Caco-2 (cell line): Measurements from ENCODE around the gene CEACAM7. TPM values are rescaled to one million over a fixed set of nuclear protein-coding genes. Genes with fewer than 3 reads are reported as not detected.

Experiments used
- BruUV-seq: library from RNA; stranded (reverse); fragments of 400-500 nt; replicated peaks from 2 replicates; lab custom pipeline; 2021; lab: Mats Ljungman, UMichigan
- CTCF ChIA-PET: fragments of 300-600 bp; sonication (Branson Sonifier 250); formaldehyde crosslinking; loops from one replicate; lab custom pipeline; 2022; ENCODE audit warnings: antibody characterized with exemption; lab: Charles Lee
- POLR2A ChIA-PET: fragments of 300-600 bp; sonication (Branson Sonifier 250); formaldehyde crosslinking; loops from one replicate; lab custom pipeline; 2022; ENCODE audit warnings: antibody characterized with exemption; lab: Charles Lee
- DNase-seq, 2 experiments: peaks; one replicate each; pipeline versions ENCODE4 v3.0.0 to v3.0.0-alpha.2; 2020 to 2022
- H3K27me3 ChIP-seq: replicated peaks from 2 replicates; pipeline ENCODE4 v1.6.0; 2011; ENCODE audit warnings: low read length; ENCODE audit not compliant: control insufficient read depth, insufficient read depth
- H3K36me3 ChIP-seq: 2 replicates; pipeline ENCODE4 v1.5.1; 2011; ENCODE audit warnings: low read length; ENCODE audit not compliant: control insufficient read depth, insufficient read depth
- H3K4me1 ChIP-seq: fragments of 250-450 bp; sonication (Bioruptor Pico); 2 replicates; pipeline ENCODE4 v1.5.1; 2020; ENCODE audit warnings: mild to moderate bottlenecking
- H3K4me3 ChIP-seq: 2 replicates; pipeline ENCODE4 v1.5.1; 2011; ENCODE audit warnings: low read depth, mild to moderate bottlenecking, control low read depth, low read length
- H3K9me3 ChIP-seq: fragments of 250-450 bp; sonication (Bioruptor Pico); 2 replicates; pipeline ENCODE4 v1.5.1; 2020; ENCODE audit warnings: mild to moderate bottlenecking, moderate library complexity
- H3K27ac Mint-ChIP-seq: one replicate; pipeline ENCODE4 v1.8.0; 2022; ENCODE audit warnings: mixed read lengths; ENCODE audit not compliant: unreplicated experiment
- H3K27me3 Mint-ChIP-seq: one replicate; pipeline ENCODE4 v1.8.0; 2022; ENCODE audit warnings: mixed read lengths; ENCODE audit not compliant: insufficient read depth, unreplicated experiment
- H3K36me3 Mint-ChIP-seq: one replicate; pipeline ENCODE4 v1.8.0; 2022; ENCODE audit warnings: mild to moderate bottlenecking, mixed read lengths; ENCODE audit not compliant: insufficient read depth, unreplicated experiment
- H3K4me1 Mint-ChIP-seq: one replicate; pipeline ENCODE4 v1.8.0; 2022; ENCODE audit warnings: low read depth, mixed read lengths; ENCODE audit not compliant: unreplicated experiment
- H3K4me3 Mint-ChIP-seq: one replicate; pipeline ENCODE4 v1.8.0; 2022; ENCODE audit warnings: mild to moderate bottlenecking, moderate library complexity, mixed read lengths; ENCODE audit not compliant: unreplicated experiment
- H3K9me3 Mint-ChIP-seq: one replicate; pipeline ENCODE4 v1.8.0; 2022; ENCODE audit warnings: mixed read lengths; ENCODE audit not compliant: unreplicated experiment
- intact Hi-C: fragments of 100-400 bp; cut with micrococcal nuclease; formaldehyde crosslinking; loops from one replicate; pipeline ENCODE4 v1.10.0; 2022; ENCODE audit not compliant: unreplicated experiment
- total RNA-seq: library from RNA; stranded (reverse); gene quantifications from 2 replicates; pipeline ENCODE4 v1.2.3, GENCODE V29; 2022
- TF ChIP-seq, protein P1 (sequence below), 2 experiments: fragments of 200-600 bp in 1 of 2; IDR thresholded peaks; 1 replicate in 1 of 2; 2 replicates in 1 of 2; pipeline versions ENCODE4 v1.5.1 to v1.8.0; 2011 to 2022; ENCODE audit warnings: antibody characterized with exemption in 1 of 2, control low read depth in 1 of 2, inconsistent platforms in 1 of 2, low read depth in 1 of 2, low read length in 1 of 2, mild to moderate bottlenecking in 1 of 2, moderate library complexity in 1 of 2; ENCODE audit not compliant: insufficient read depth in 1 of 2, severe bottlenecking in 1 of 2, unreplicated experiment in 1 of 2

Gene CEACAM7
- total RNA-seq, 1 experiment from 2014 or later = not detected

DNA sequence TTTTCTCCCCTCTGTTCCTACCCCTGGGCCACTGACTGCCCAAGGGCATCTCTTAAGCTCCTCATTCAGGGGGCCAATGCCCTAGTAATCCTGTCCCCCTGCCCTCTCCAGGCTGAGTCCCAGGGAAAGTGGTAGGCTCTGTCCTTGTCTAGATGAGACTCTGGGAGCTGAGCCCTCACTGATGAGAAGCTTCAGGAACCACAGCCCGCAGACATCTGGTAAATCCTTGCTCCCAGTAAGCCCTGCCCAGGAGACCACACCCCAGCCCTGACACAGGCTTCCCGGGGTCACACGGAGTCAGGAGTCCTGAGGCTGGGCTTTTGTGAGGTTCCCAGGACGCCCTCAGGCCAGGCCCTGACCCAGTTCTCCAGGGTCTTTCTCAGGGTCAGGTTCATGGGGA is 63.1 kb downstream of the CEACAM7 start:
- no TSS peak for BruUV-seq
- DNase-seq = no peak

DNA sequence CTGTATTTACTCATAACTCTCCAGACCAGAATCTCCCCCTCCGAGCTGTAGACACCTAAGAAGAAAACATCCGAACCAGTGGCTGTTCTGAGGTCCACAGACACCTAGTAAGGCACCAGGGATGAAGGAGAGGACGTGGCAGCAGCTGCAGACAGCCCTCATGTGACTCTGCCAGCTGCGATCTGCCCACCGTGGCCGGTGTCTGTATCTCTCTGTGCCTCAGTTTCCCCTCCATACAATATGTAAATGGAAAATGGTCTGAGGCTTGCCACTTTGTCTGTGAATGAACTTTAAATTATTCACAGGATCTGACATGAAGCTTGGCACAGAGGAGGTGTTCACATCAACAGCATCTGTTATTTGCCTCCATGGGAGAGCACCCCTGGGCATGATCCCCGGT is 63.6 kb downstream of the CEACAM7 start:
- H3K27ac Mint-ChIP-seq = no peak overlapping the region
- POLR2A ChIA-PET = no interaction called here
- BruUV-seq = no TSS peak
- Histone ChIP-seq H3K9me3 (no peaks in the 10 kb centered on the region; the same call in 1 of the 2 replicates), H3K4me1 (no peaks in the 10 kb centered on the region), H3K36me3 (no peaks in the 10 kb centered on the region), H3K27me3 (no peaks in the 10 kb centered on the region; the same call in 1 of the 2 replicates), H3K4me3 (no peak overlapping the region)
- TF ChIP-seq, protein P1, sequence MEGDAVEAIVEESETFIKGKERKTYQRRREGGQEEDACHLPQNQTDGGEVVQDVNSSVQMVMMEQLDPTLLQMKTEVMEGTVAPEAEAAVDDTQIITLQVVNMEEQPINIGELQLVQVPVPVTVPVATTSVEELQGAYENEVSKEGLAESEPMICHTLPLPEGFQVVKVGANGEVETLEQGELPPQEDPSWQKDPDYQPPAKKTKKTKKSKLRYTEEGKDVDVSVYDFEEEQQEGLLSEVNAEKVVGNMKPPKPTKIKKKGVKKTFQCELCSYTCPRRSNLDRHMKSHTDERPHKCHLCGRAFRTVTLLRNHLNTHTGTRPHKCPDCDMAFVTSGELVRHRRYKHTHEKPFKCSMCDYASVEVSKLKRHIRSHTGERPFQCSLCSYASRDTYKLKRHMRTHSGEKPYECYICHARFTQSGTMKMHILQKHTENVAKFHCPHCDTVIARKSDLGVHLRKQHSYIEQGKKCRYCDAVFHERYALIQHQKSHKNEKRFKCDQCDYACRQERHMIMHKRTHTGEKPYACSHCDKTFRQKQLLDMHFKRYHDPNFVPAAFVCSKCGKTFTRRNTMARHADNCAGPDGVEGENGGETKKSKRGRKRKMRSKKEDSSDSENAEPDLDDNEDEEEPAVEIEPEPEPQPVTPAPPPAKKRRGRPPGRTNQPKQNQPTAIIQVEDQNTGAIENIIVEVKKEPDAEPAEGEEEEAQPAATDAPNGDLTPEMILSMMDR (IDR thresholded peaks at IDR 0.05; ENCODE audit: insufficient read depth in 1 of 2, low read depth in 1 of 2, low read length in 1 of 2, severe bottlenecking in 1 of 2, unreplicated experiment in 1 of 2) = no peak
- H3K9me3 Mint-ChIP-seq = no peaks in the 10 kb centered on the region
- no peaks in the 10 kb centered on the region for H3K4me1 Mint-ChIP-seq
- DNase-seq = no peak
- CTCF ChIA-PET = no interaction called here
- no peak overlapping the region for H3K4me3 Mint-ChIP-seq
- peaks cover 32% of the 10 kb centered on the region for H3K27me3 Mint-ChIP-seq
- H3K36me3 Mint-ChIP-seq = no peaks in the 10 kb centered on the region
- intact Hi-C loops = no loop called here

More for the DNA sequence above, 63.1 kb downstream of the CEACAM7 start:
- TF ChIP-seq, protein P1 (IDR thresholded peaks at IDR 0.05; ENCODE audit: insufficient read depth in 1 of 2, low read depth in 1 of 2, low read length in 1 of 2, severe bottlenecking in 1 of 2, unreplicated experiment in 1 of 2) = no peak
- POLR2A ChIA-PET = no interaction called here
- CTCF ChIA-PET = no interaction called here
- Histone ChIP-seq H3K36me3 (no peaks in the 10 kb centered on the region), H3K4me1 (no peaks in the 10 kb centered on the region), H3K27me3 (no peaks in the 10 kb centered on the region; the same call in 1 of the 2 replicates), H3K4me3 (no peak overlapping the region), H3K9me3 (no peaks in the 10 kb centered on the region; the same call in 1 of the 2 replicates)
- Mint-ChIP-seq H3K27ac (no peak overlapping the region), H3K36me3 (no peaks in the 10 kb centered on the region), H3K4me1 (no peaks in the 10 kb centered on the region), H3K9me3 (peaks cover 3% of the 10 kb centered on the region), H3K27me3 (peaks cover 32% of the 10 kb centered on the region), H3K4me3 (no peak overlapping the region)
- intact Hi-C loops = no loop called here

DNA sequence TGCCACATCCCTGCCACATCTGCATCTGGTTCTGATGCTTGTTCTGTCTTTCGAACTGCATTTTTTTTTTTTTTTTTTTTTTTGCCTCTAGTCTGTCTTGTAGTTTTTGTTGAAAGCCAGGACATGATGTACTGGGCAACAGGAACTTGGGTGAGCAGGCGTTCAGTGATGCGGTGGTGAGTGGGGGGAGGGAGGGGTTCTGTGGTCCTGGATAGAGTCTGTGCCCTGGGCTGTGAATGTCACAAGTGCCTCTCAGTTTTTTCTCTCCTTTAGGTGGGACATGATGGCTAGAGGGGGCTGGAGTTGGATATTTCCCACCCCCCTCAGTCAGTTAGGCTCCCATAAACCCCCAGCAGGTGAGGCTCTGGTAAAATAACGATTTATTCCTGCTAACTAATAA is 64.7 kb downstream of the CEACAM7 start:
- BruUV-seq = no TSS peak
- intact Hi-C loops = no loop called here
- ChIA-PET POLR2A (no interaction called here), CTCF (no interaction called here)
- H3K36me3 ChIP-seq = no peaks in the 10 kb centered on the region
- no peaks in the 10 kb centered on the region for H3K9me3 ChIP-seq
- H3K36me3 Mint-ChIP-seq = no peaks in the 10 kb centered on the region
- H3K27me3 Mint-ChIP-seq = peaks cover 32% of the 10 kb centered on the region
- no peaks in the 10 kb centered on the region; the same call in 1 of the 2 replicates for H3K27me3 ChIP-seq
- no peak overlapping the region for H3K4me3 ChIP-seq
- no peak for DNase-seq
- H3K4me1 ChIP-seq = no peaks in the 10 kb centered on the region
- H3K4me1 Mint-ChIP-seq = no peaks in the 10 kb centered on the region
- H3K4me3 Mint-ChIP-seq = no peak overlapping the region
- no peaks in the 10 kb centered on the region for H3K9me3 Mint-ChIP-seq
- TF ChIP-seq, protein P1 (IDR thresholded peaks at IDR 0.05; ENCODE audit: insufficient read depth in 1 of 2, low read depth in 1 of 2, low read length in 1 of 2, severe bottlenecking in 1 of 2, unreplicated experiment in 1 of 2) = no peak
- no peak overlapping the region for H3K27ac Mint-ChIP-seq

Other genes with a start within 250 kb of the CEACAM7 start
- gene DMAC2, start 248.4 kb downstream of the CEACAM7 start, total RNA-seq = 75.9 and 85.0 TPM in 2 replicates
- not detected in 2 replicates for gene ERICH4, start 245.1 kb downstream of the CEACAM7 start, total RNA-seq
- gene CEACAM21, start 112.1 kb downstream of the CEACAM7 start, total RNA-seq = not detected in 2 replicates
- not detected in 2 replicates for gene CEACAM4, start 61.2 kb downstream of the CEACAM7 start, total RNA-seq
- gene CEACAM5, start 20.4 kb upstream of the CEACAM7 start, total RNA-seq = 1.3 and 3.9 TPM in 2 replicates
- 10.7 and 16.2 TPM in 2 replicates for gene CEACAM6, start 67.3 kb upstream of the CEACAM7 start, total RNA-seq
- not detected in 2 replicates for gene CEACAM3, start 108.3 kb upstream of the CEACAM7 start, total RNA-seq
- gene LYPD4, start 156.4 kb upstream of the CEACAM7 start, total RNA-seq = not detected in 2 replicates
- not detected in 2 replicates for gene DMRTC2, start 156.8 kb upstream of the CEACAM7 start, total RNA-seq
- 3,297 and 3,418 TPM in 2 replicates for gene RPS19, start 172.0 kb upstream of the CEACAM7 start, total RNA-seq
- 0.82 TPM in 1 of 2 replicates, not detected in the other for gene CD79A, start 189.0 kb upstream of the CEACAM7 start, total RNA-seq
- gene ARHGEF1, start 194.9 kb upstream of the CEACAM7 start, total RNA-seq = 60.2 and 63.5 TPM in 2 replicates
- 0.23 and 0.49 TPM in 2 replicates for gene ERFL, start 240.2 kb upstream of the CEACAM7 start, total RNA-seq